Large intestine (tissue), 3 donors: Measurements from ENCODE around the gene CCDC74B. TPM values are rescaled to one million over a fixed set of nuclear protein-coding genes. Genes with fewer than 3 reads are reported as not detected.
"Not testable (repeated sequence)": the region's sequence is repeated elsewhere in the genome, so short reads cannot be mapped to it uniquely, and the experiment has no call there.

ENCODE experiments used
- DNase-seq, 2 donors: peaks; one replicate each; pipeline versions ENCODE4 v3.0.0 to v3.0.0-alpha.2; 2013
- H3K27ac ChIP-seq: one replicate; pipeline ENCODE4 v1.5.1; 2013; ENCODE audit warnings: low read length
- H3K27me3 ChIP-seq: 2 replicates; pipeline ENCODE4 v1.6.1; 2013; ENCODE audit warnings: low read length; ENCODE audit not compliant: control insufficient read depth, insufficient read depth
- H3K36me3 ChIP-seq: 2 replicates; pipeline ENCODE4 v1.6.1; 2013; ENCODE audit warnings: low read length; ENCODE audit not compliant: control insufficient read depth, insufficient read depth
- H3K4me1 ChIP-seq: one replicate; pipeline ENCODE4 v1.6.1; 2013; ENCODE audit warnings: low read length; ENCODE audit not compliant: control insufficient read depth, insufficient read depth
- H3K4me3 ChIP-seq: one replicate; pipeline ENCODE4 v1.5.1; 2013; ENCODE audit warnings: low read length
- H3K9me3 ChIP-seq: one replicate; pipeline ENCODE4 v1.6.1; 2013; ENCODE audit warnings: mild to moderate bottlenecking, low read depth, low read length, moderate library complexity; ENCODE audit not compliant: control insufficient read depth
- WGBS: methylation state at CpG from one replicate; pipeline ENCODE4 v1.1.5; 2013; ENCODE audit warnings: low lambda C conversion rate; ENCODE audit not compliant: insufficient coverage; 5-methylcytosine and 5-hydroxymethylcytosine counted together
- polyA plus RNA-seq: library from polyadenylated mRNA; unstranded; fragments of 120-200 nt; gene quantifications from one replicate; pipeline ENCODE4 v1.2.1, GENCODE V29; 2013

The CCDC74B gene
- polyA plus RNA-seq, 1 donor: 3.1 TPM

GRCh38 chr2:130156624-130157004 is 11.7 kb upstream of the CCDC74B start:
- Histone ChIP-seq H3K36me3 (peaks cover 33% of the 10 kb centered on the region), H3K27ac (no peak overlapping the region), H3K9me3 (no peaks in the 10 kb centered on the region), H3K4me1 (no peaks in the 10 kb centered on the region), H3K4me3 (no peak overlapping the region), H3K27me3 (no peaks in the 10 kb centered on the region)
- DNase-seq: no peak
- no CpG with 5 or more reads among the region's 9 CpGs for WGBS

- not testable (repeated sequence) for H3K27me3 ChIP-seq, H3K4me3 ChIP-seq, H3K27ac ChIP-seq, H3K9me3 ChIP-seq, DNase-seq, H3K4me1 ChIP-seq
- H3K36me3 ChIP-seq: peaks cover 34% of the 10 kb centered on the region
- no CpG with 5 or more reads among the region's 16 CpGs for WGBS
Observed at GRCh38 chr2:130155956-130156623, 11.2 kb upstream of the CCDC74B start.

- WGBS: no CpG with 5 or more reads among the region's 29 CpGs
- no peak overlapping the region for H3K4me3 ChIP-seq
- H3K27me3 ChIP-seq: no peaks in the 10 kb centered on the region
- H3K4me1 ChIP-seq: no peaks in the 10 kb centered on the region
- H3K36me3 ChIP-seq: peaks cover 36% of the 10 kb centered on the region
- H3K9me3 ChIP-seq: no peaks in the 10 kb centered on the region
- no peak for DNase-seq
- no peak overlapping the region for H3K27ac ChIP-seq
Observed at GRCh38 chr2:130154773-130155765, 10.2 kb upstream of the CCDC74B start.

GRCh38 chr2:130154423-130154770 is 9.5 kb upstream of the CCDC74B start:
- H3K9me3 ChIP-seq, H3K27me3 ChIP-seq, H3K4me3 ChIP-seq, DNase-seq, H3K27ac ChIP-seq, H3K4me1 ChIP-seq: not testable (repeated sequence)
- peaks cover 36% of the 10 kb centered on the region for H3K36me3 ChIP-seq
- no CpG with 5 or more reads among the region's 8 CpGs for WGBS

- WGBS: 100% methylated on average over 1 of the region's 23 CpGs
- H3K4me3 ChIP-seq, H3K4me1 ChIP-seq, H3K9me3 ChIP-seq, DNase-seq, H3K27me3 ChIP-seq, H3K27ac ChIP-seq: not testable (repeated sequence)
- H3K36me3 ChIP-seq: peaks cover 33% of the 10 kb centered on the region
Observed at GRCh38 chr2:130153721-130154422, 9.0 kb upstream of the CCDC74B start.

- no peaks in the 10 kb centered on the region for H3K27me3 ChIP-seq
- H3K36me3 ChIP-seq: peaks cover 28% of the 10 kb centered on the region
- H3K4me1 ChIP-seq: no peaks in the 10 kb centered on the region
- no peak overlapping the region for H3K27ac ChIP-seq
- H3K9me3 ChIP-seq: no peaks in the 10 kb centered on the region
- WGBS: no CpG with 5 or more reads among the region's 25 CpGs
- no peak overlapping the region for H3K4me3 ChIP-seq
- DNase-seq: no peak
Observed at GRCh38 chr2:130152816-130153595, 8.1 kb upstream of the CCDC74B start.

- not testable (repeated sequence) for H3K27me3 ChIP-seq, H3K27ac ChIP-seq, H3K9me3 ChIP-seq, DNase-seq, H3K4me3 ChIP-seq, H3K4me1 ChIP-seq
- WGBS: no CpG with 5 or more reads among the region's 27 CpGs
- peaks cover 28% of the 10 kb centered on the region for H3K36me3 ChIP-seq
Observed at GRCh38 chr2:130152136-130152815, 7.4 kb upstream of the CCDC74B start.

GRCh38 chr2:130151145-130151512 is 6.2 kb upstream of the CCDC74B start:
- not testable (repeated sequence) for H3K27me3 ChIP-seq, H3K9me3 ChIP-seq, H3K4me3 ChIP-seq, DNase-seq, H3K4me1 ChIP-seq, H3K27ac ChIP-seq
- H3K36me3 ChIP-seq: peaks cover 28% of the 10 kb centered on the region
- WGBS: no CpG with 5 or more reads among the region's 5 CpGs

- H3K4me3 ChIP-seq: no peak overlapping the region
- no peak for DNase-seq
- no CpG with 5 or more reads among the region's 23 CpGs for WGBS
- H3K36me3 ChIP-seq: peaks cover 26% of the 10 kb centered on the region
- peaks cover 5% of the 10 kb centered on the region for H3K27me3 ChIP-seq
- H3K27ac ChIP-seq: no peak overlapping the region
- H3K4me1 ChIP-seq: no peaks in the 10 kb centered on the region
- H3K9me3 ChIP-seq: no peaks in the 10 kb centered on the region
Observed at GRCh38 chr2:130150181-130151144, 5.6 kb upstream of the CCDC74B start.
